Measurements from ENCODE around the gene MED9. TPM values are rescaled to one million over a fixed set of nuclear protein-coding genes. Genes with fewer than 3 reads are reported as not detected.

MED9 gene
- total and polyA plus RNA-seq, 9 donors: 11.5 to 15.7 (median 13.8) TPM

DNA sequence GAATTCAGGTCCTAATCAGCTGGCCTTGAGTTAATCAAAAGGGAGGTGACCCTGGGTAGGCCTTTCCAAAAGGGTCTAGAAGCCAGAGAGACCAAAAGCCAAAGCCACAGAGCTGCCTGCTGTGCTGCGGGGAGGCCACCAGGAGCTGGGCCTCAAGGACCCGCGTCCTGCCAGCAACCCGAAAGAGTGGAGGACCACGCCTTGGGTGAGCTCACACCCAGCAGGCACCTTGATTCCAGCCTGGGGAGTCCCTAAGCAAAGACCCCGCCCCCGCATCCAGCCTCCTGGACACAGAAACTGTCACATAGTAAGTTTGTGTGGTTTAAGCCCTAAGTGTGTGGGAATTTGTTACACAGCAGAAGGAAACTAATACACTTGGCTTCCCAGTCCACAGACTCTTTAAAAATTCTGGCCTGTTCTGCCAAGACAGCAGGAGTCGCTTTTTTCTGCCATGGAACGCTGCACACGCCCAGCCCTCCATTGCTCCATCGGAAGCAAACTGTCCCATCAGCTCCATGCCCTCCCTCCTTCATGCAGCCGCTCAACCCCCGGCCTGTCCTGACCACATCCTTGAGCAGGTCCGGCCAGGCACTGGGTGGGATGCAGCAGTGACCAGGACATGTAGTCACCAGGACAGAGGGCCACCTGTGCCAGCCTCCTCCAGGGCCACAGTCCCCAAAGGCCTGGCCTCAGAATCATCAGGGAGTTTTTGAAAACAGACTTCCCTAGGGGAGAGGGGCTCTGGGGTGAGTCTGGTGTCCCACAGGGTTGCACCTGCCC, 40.3 kb downstream of the MED9 start:
- Histone ChIP-seq H3K27ac (no peak overlapping the region), H3K4me3 (no peak overlapping the region), H3K36me3 (no peaks in the 10 kb centered on the region), H3K9me3 (no peaks in the 10 kb centered on the region), H3K27me3 (no peaks in the 10 kb centered on the region), H3K4me1 (ENCODE audit: insufficient read depth) (no peaks in the 10 kb centered on the region)
- WGBS, 3 donors: 89 to 95% (median 90%) methylated on average over 14 of the region's 14 CpGs
- no peak for DNase-seq
- intact Hi-C loops (cut with DNase I): no loop called here
- TF ChIP-seq CTCF (IDR thresholded peaks at IDR 0.05) (no peak), EP300 (IDR thresholded peaks at IDR 0.05) (no peak), POLR2A (IDR thresholded peaks at IDR 0.05) (no peak)

GRCh38 chr17:17518014-17518413, 41.2 kb downstream of the MED9 start:
- WGBS, 3 donors: 85 to 86% (median 85%) methylated on average over 15 of the region's 15 CpGs
- Histone ChIP-seq H3K27me3 (no peaks in the 10 kb centered on the region), H3K27ac (no peak overlapping the region), H3K9me3 (no peaks in the 10 kb centered on the region), H3K4me1 (ENCODE audit: insufficient read depth) (no peaks in the 10 kb centered on the region), H3K36me3 (no peaks in the 10 kb centered on the region), H3K4me3 (no peak overlapping the region)
- TF ChIP-seq POLR2A (IDR thresholded peaks at IDR 0.05) (no peak), EP300 (IDR thresholded peaks at IDR 0.05) (no peak), CTCF (IDR thresholded peaks at IDR 0.05) (no peak)
- no peak for DNase-seq
- intact Hi-C loops (cut with DNase I): no loop called here

DNA sequence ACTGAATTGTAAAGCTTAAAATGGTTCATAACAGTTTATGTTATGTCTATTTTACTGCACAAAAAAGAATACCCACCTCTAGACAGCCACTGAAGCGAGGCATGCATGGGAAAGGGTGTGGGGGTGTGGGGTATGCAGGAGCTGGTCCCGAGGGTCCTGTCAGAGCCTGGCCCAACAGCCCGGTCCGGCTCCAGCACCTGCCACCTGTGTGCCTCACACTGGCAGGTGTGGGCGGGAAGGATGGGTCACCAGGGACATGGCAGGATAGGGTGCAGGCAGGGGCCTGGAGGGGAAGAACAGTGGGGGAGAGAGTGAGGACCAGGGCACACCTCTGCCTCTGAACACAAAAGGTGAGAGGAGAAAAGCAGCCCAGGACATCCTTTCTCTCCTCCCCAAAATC, 42.2 kb downstream of the MED9 start:
- Histone ChIP-seq H3K9me3 (no peaks in the 10 kb centered on the region), H3K4me3 (no peak overlapping the region), H3K4me1 (ENCODE audit: insufficient read depth) (peaks cover 4% of the 10 kb centered on the region), H3K27ac (no peak overlapping the region), H3K36me3 (no peaks in the 10 kb centered on the region), H3K27me3 (no peaks in the 10 kb centered on the region)
- DNase-seq: no peak
- TF ChIP-seq EP300 (IDR thresholded peaks at IDR 0.05) (no peak), POLR2A (IDR thresholded peaks at IDR 0.05) (no peak), CTCF (IDR thresholded peaks at IDR 0.05) (no peak)
- WGBS, 3 donors: 76 to 79% (median 77%) methylated on average over 5 of the region's 5 CpGs
- intact Hi-C loops (cut with DNase I): no loop called here

GRCh38 chr17:17519886-17520285, 43.1 kb downstream of the MED9 start:
- WGBS, 3 donors: 91 to 93% (median 92%) methylated on average over 10 of the region's 10 CpGs
- H3K9me3 ChIP-seq: no peaks in the 10 kb centered on the region
- no peak for TF ChIP-seq CTCF (IDR thresholded peaks at IDR 0.05)
- TF ChIP-seq POLR2A (IDR thresholded peaks at IDR 0.05): no peak
- TF ChIP-seq EP300 (IDR thresholded peaks at IDR 0.05): no peak
- no peaks in the 10 kb centered on the region for H3K36me3 ChIP-seq
- DNase-seq: no peak
- no peak overlapping the region for H3K4me3 ChIP-seq
- peaks cover 4% of the 10 kb centered on the region for H3K4me1 ChIP-seq (ENCODE audit: insufficient read depth)
- intact Hi-C loops (cut with DNase I): no loop called here
- H3K27me3 ChIP-seq: no peaks in the 10 kb centered on the region
- no peak overlapping the region for H3K27ac ChIP-seq
